Neuronal stem cell (in vitro differentiated cells): ENCODE results near the gene FYN.
A peak's percentile ranks its signal among the peaks of the same experiment; 100 is the strongest.

ENCODE experiments used
- DNase-seq: peaks from one replicate; pipeline ENCODE4 v3.0.0-alpha.2; 2013; ENCODE audit warnings: low spot score
- H2AFZ ChIP-seq: one replicate; pipeline ENCODE4 v1.6.1; 2013; ENCODE audit warnings: mild to moderate bottlenecking, low read length, inconsistent platforms
- H2AK5ac ChIP-seq: 2 replicates; pipeline ENCODE4 v1.6.1; 2013; ENCODE audit warnings: low read depth, mild to moderate bottlenecking, inconsistent platforms, low read length, moderate library complexity, mixed read lengths
- H2BK120ac ChIP-seq: 2 replicates; pipeline ENCODE4 v1.6.1; 2013; ENCODE audit warnings: low read depth, mild to moderate bottlenecking, inconsistent platforms, low read length, moderate library complexity, mixed read lengths
- H2BK12ac ChIP-seq: one replicate; pipeline ENCODE4 v1.6.1; 2013; ENCODE audit warnings: low read length, inconsistent platforms
- H2BK15ac ChIP-seq: 2 replicates; pipeline ENCODE4 v1.6.1; 2013; ENCODE audit warnings: mild to moderate bottlenecking, low read length, inconsistent platforms, mixed read lengths
- H2BK5ac ChIP-seq: one replicate; pipeline ENCODE4 v1.6.1; 2013; ENCODE audit warnings: inconsistent platforms, mild to moderate bottlenecking, low read length, moderate library complexity
- H3K14ac ChIP-seq: one replicate; pipeline ENCODE4 v1.6.1; 2013; ENCODE audit warnings: low read length, inconsistent platforms
- H3K18ac ChIP-seq: 2 replicates; pipeline ENCODE4 v1.6.1; 2013; ENCODE audit warnings: low read length, inconsistent platforms
- H3K23ac ChIP-seq: 2 replicates; pipeline ENCODE4 v1.6.1; 2013; ENCODE audit warnings: low read depth, mild to moderate bottlenecking, mixed read lengths, low read length, inconsistent platforms; ENCODE audit not compliant: poor library complexity
- H3K27ac ChIP-seq: replicated peaks from 3 replicates; pipeline ENCODE4 v1.5.1; 2013; ENCODE audit warnings: low read length, inconsistent platforms
- H3K27me3 ChIP-seq, 3 experiments: 2 replicates each; pipeline ENCODE4 v1.6.1; 2013; ENCODE audit warnings: low read length in 3 of 3, mild to moderate bottlenecking in 2 of 3, inconsistent platforms in 1 of 3, low read depth in 1 of 3, mixed read lengths in 1 of 3, moderate library complexity in 1 of 3; ENCODE audit not compliant: control insufficient read depth in 3 of 3, insufficient read depth in 3 of 3
- H3K36me3 ChIP-seq, 2 donors: replicated peaks in 1 of 2; 2 replicates each; pipeline ENCODE4 v1.6.1; 2013; ENCODE audit warnings: low read length in 2 of 2; ENCODE audit not compliant: control insufficient read depth in 2 of 2, insufficient read depth in 2 of 2
- H3K4ac ChIP-seq: 2 replicates; pipeline ENCODE4 v1.6.1; 2013; ENCODE audit warnings: inconsistent platforms, mild to moderate bottlenecking, low read length, moderate library complexity
- H3K4me1 ChIP-seq, 2 donors: 1 replicate in 1 of 2; 2 replicates in 1 of 2; pipeline ENCODE4 v1.6.1; 2013; ENCODE audit warnings: low read length in 2 of 2, low read depth in 1 of 2; ENCODE audit not compliant: control insufficient read depth in 2 of 2, insufficient read depth in 1 of 2
- H3K4me2 ChIP-seq: one replicate; pipeline ENCODE4 v1.6.1; 2013; ENCODE audit warnings: mild to moderate bottlenecking, low read length, inconsistent platforms; ENCODE audit not compliant: insufficient read depth, poor library complexity, severe bottlenecking
- H3K4me3 ChIP-seq, 2 donors: 2 replicates each; pipeline ENCODE4 v1.5.1; 2013; ENCODE audit warnings: low read length in 2 of 2, mild to moderate bottlenecking in 2 of 2, inconsistent platforms in 1 of 2, moderate library complexity in 1 of 2
- H3K79me1 ChIP-seq: one replicate; pipeline ENCODE4 v1.6.1; 2013; ENCODE audit warnings: low read depth, mild to moderate bottlenecking, inconsistent platforms, low read length, moderate library complexity
- H3K9ac ChIP-seq: one replicate; pipeline ENCODE4 v1.6.1; 2013; ENCODE audit warnings: mild to moderate bottlenecking, low read depth, low read length, inconsistent platforms; ENCODE audit not compliant: poor library complexity
- H3K9me3 ChIP-seq, 2 donors: replicated peaks in 1 of 2; 2 replicates each; pipeline versions ENCODE3 to v1.6.1; 2013; ENCODE audit warnings: low read length in 2 of 2, mild to moderate bottlenecking in 2 of 2, inconsistent platforms in 1 of 2, low read depth in 1 of 2, mixed read lengths in 1 of 2, moderate library complexity in 1 of 2; ENCODE audit not compliant: control insufficient read depth in 2 of 2, insufficient read depth in 1 of 2
- H4K8ac ChIP-seq: one replicate; pipeline ENCODE4 v1.6.1; 2013; ENCODE audit warnings: low read depth, mild to moderate bottlenecking, inconsistent platforms, low read length, moderate library complexity
- H4K91ac ChIP-seq: one replicate; pipeline ENCODE4 v1.6.1; 2013; ENCODE audit warnings: low read length, low read depth, mild to moderate bottlenecking, inconsistent platforms; ENCODE audit not compliant: poor library complexity
- WGBS, 2 donors: extraction: QIAGEN DNeasy Blood & Tissue Kit; methylation state at CpG; one replicate each; pipeline ENCODE4 v1.1.7; 2013; ENCODE audit warnings: missing lambda C conversion rate in 2 of 2, mixed read lengths in 1 of 2; ENCODE audit not compliant: insufficient read length in 2 of 2, insufficient replicate concordance in 1 of 2; ENCODE audit errors: extremely low coverage in 2 of 2; 5-methylcytosine and 5-hydroxymethylcytosine counted together

Gene FYN

GRCh38 chr6:111727802-111728201, 145.4 kb downstream of the FYN start:
- Histone ChIP-seq H3K36me3 (peaks cover 7 to 28% of the 10 kb centered on the region in 2 donors), H3K79me1 (peaks cover 2% of the 10 kb centered on the region), H2BK12ac (no peak overlapping the region), H3K14ac (no peak overlapping the region), H3K9ac (no peak overlapping the region), H3K9me3 (peaks cover 6 to 14% of the 10 kb centered on the region in 2 donors), H3K4me1 (peaks cover 22 to 27% of the 10 kb centered on the region in 2 donors), H4K8ac (no peak overlapping the region), H3K27me3 (no peaks in the 10 kb centered on the region), H2BK15ac (no peak overlapping the region), H2AFZ (no peak overlapping the region), H3K23ac (no peak overlapping the region), H2BK5ac (no peak overlapping the region), H3K4ac (no peak overlapping the region), H2BK120ac (no peak overlapping the region), H4K91ac (no peak overlapping the region), H3K4me2 (no peak overlapping the region), H3K18ac (no peak overlapping the region), H2AK5ac (no peak overlapping the region), H3K4me3 (no peak overlapping the region), H3K27ac (no peak overlapping the region)
- no CpG with 5 or more reads among the region's 3 CpGs for WGBS, 2 donors
- no peak for DNase-seq

- no CpG with 5 or more reads among the region's 5 CpGs for WGBS, 2 donors
- Histone ChIP-seq H4K91ac (no peak overlapping the region), H3K4me2 (no peak overlapping the region), H3K14ac (no peak overlapping the region), H4K8ac (no peak overlapping the region), H3K23ac (no peak overlapping the region), H2BK12ac (no peak overlapping the region), H3K4ac (no peak overlapping the region), H3K79me1 (no peaks in the 10 kb centered on the region), H3K18ac (no peak overlapping the region), H2BK5ac (no peak overlapping the region), H2AK5ac (no peak overlapping the region), H3K36me3 (peaks cover 2 to 31% of the 10 kb centered on the region in 2 donors), H3K9me3 (peaks cover 0 to 7% of the 10 kb centered on the region in 2 donors), H3K27ac (no peak overlapping the region), H2BK120ac (no peak overlapping the region), H3K27me3 (no peaks in the 10 kb centered on the region), H3K9ac (no peak overlapping the region), H3K4me3 (no peak overlapping the region), H2AFZ (no peak overlapping the region), H3K4me1 (peaks cover 19 to 20% of the 10 kb centered on the region in 2 donors), H2BK15ac (no peak overlapping the region)
- DNase-seq, result no peak
Observed at GRCh38 chr6:111727041-111727440, 146.2 kb downstream of the FYN start.

GRCh38 chr6:111725446-111726112, 147.7 kb downstream of the FYN start:
- WGBS, 2 donors, result no CpG with 5 or more reads among the region's 7 CpGs
- Histone ChIP-seq H3K9me3 (peaks cover 3 to 7% of the 10 kb centered on the region in 2 donors), H3K4me2 (no peak overlapping the region), H3K4ac (no peak overlapping the region), H2BK12ac (no peak overlapping the region), H4K8ac (no peak overlapping the region), H3K36me3 (peaks cover 4 to 44% of the 10 kb centered on the region in 2 donors), H3K18ac (peak overlapping the region; percentile 29), H2BK15ac (no peak overlapping the region), H2AK5ac (no peak overlapping the region), H2BK120ac (no peak overlapping the region), H4K91ac (no peak overlapping the region), H3K23ac (no peak overlapping the region), H3K4me3 (no peak overlapping the region), H2BK5ac (no peak overlapping the region), H3K27ac (no peak overlapping the region), H3K79me1 (no peaks in the 10 kb centered on the region), H3K14ac (no peak overlapping the region), H2AFZ (no peak overlapping the region), H3K4me1 (peaks cover 8 to 12% of the 10 kb centered on the region in 2 donors), H3K9ac (no peak overlapping the region), H3K27me3 (no peaks in the 10 kb centered on the region)
- DNase-seq, result no peak

GRCh38 chr6:111724505-111724904, 148.7 kb downstream of the FYN start:
- Histone ChIP-seq H3K27me3 (no peaks in the 10 kb centered on the region), H3K4me3 (no peak overlapping the region), H3K23ac (no peak overlapping the region), H3K18ac (no peak overlapping the region), H3K4me2 (no peak overlapping the region), H3K79me1 (no peaks in the 10 kb centered on the region), H2BK12ac (no peak overlapping the region), H3K4ac (no peak overlapping the region), H3K36me3 (peaks cover 11 to 55% of the 10 kb centered on the region in 2 donors), H3K9ac (no peak overlapping the region), H3K27ac (no peak overlapping the region), H3K9me3 (peaks cover 3 to 11% of the 10 kb centered on the region in 2 donors), H2BK120ac (no peak overlapping the region), H2BK5ac (no peak overlapping the region), H2AK5ac (no peak overlapping the region), H3K4me1 (peaks cover 0 to 4% of the 10 kb centered on the region in 2 donors), H3K14ac (no peak overlapping the region), H4K91ac (no peak overlapping the region), H4K8ac (no peak overlapping the region), H2AFZ (no peak overlapping the region), H2BK15ac (no peak overlapping the region)
- no CpG with 5 or more reads among the region's 3 CpGs for WGBS, 2 donors
- no peak for DNase-seq
